Peyer's patch (tissue), 4 donors: ENCODE results near the gene NEK6. TPM values are rescaled to one million over a fixed set of nuclear protein-coding genes. Genes with fewer than 3 reads are reported as not detected.

Source experiments
- DNase-seq, 3 donors: peaks; one replicate each; pipeline ENCODE4 v3.0.0-alpha.2; 2017 to 2019
- H3K27ac ChIP-seq, 4 donors: fragments of 200-600 bp; sonication (generic); one replicate each; pipeline ENCODE4 v1.5.1; 2016 to 2019
- H3K27me3 ChIP-seq, 2 donors: fragments of 200-600 bp; sonication (generic); one replicate each; pipeline ENCODE4 v1.5.1; 2019
- H3K36me3 ChIP-seq, 3 donors: fragments of 200-600 bp; sonication (generic); one replicate each; pipeline ENCODE4 v1.5.1; 2016 to 2019
- H3K4me1 ChIP-seq, 4 donors: fragments of 200-600 bp; sonication (generic); one replicate each; pipeline ENCODE4 v1.5.1; 2016 to 2019
- H3K4me3 ChIP-seq, 4 donors: fragments of 200-600 bp; sonication (generic); 1 replicate in 3 of 4; 2 replicates in 1 of 4; pipeline ENCODE4 v1.5.1; 2016 to 2019; ENCODE audit warnings: mild to moderate bottlenecking in 1 of 4
- H3K9me3 ChIP-seq, 4 donors: fragments of 200-600 bp; sonication (generic); one replicate each; pipeline ENCODE4 v1.5.1; 2016 to 2019; ENCODE audit warnings: mild to moderate bottlenecking in 1 of 4
- CTCF ChIP-seq, 6 experiments: fragments of 450-650 bp in 4 of 6; fragments of 200-600 bp in 2 of 6; sonication (generic) in 1 of 6; IDR thresholded peaks; one replicate each; pipeline ENCODE4 v1.5.1; 2017 to 2019; ENCODE audit warnings: antibody characterized with exemption in 6 of 6, mild to moderate bottlenecking in 3 of 6, moderate library complexity in 1 of 6
- POLR2A ChIP-seq, 2 donors: fragments of 450-650 bp; IDR thresholded peaks; one replicate each; pipeline ENCODE4 v1.5.1; 2017; ENCODE audit warnings: antibody characterized with exemption in 2 of 2, mild to moderate bottlenecking in 2 of 2, moderate library complexity in 2 of 2
- total RNA-seq, 4 donors: library from RNA; depleted of rRNA; stranded (reverse); fragments of >200 nt; gene quantifications; one replicate each; pipeline ENCODE4 v1.1.0, GENCODE V29; 2016

NEK6 gene
- total RNA-seq, 4 donors from 2014 or later, result 38.4 to 77.6 (median 46.9) TPM

GRCh38 chr9:124363326-124364096 lies 105.8 kb downstream of the NEK6 start:
- no peak for TF ChIP-seq POLR2A (IDR thresholded peaks at IDR 0.05)
- no peak for TF ChIP-seq CTCF (IDR thresholded peaks at IDR 0.05)
- Histone ChIP-seq H3K27ac (no peak overlapping the region), H3K4me3 (no peak overlapping the region), H3K36me3 (peaks cover 0 to 8% (median 0%) of the 10 kb centered on the region in 3 donors), H3K4me1 (no peaks in the 10 kb centered on the region), H3K27me3 (no peaks in the 10 kb centered on the region), H3K9me3 (no peaks in the 10 kb centered on the region)
- DNase-seq, result no peak

GRCh38 chr9:124364141-124364540 lies 106.4 kb downstream of the NEK6 start:
- no peaks in the 10 kb centered on the region for H3K9me3 ChIP-seq
- TF ChIP-seq POLR2A (IDR thresholded peaks at IDR 0.05), result no peak
- no peak for TF ChIP-seq CTCF (IDR thresholded peaks at IDR 0.05)
- H3K4me3 ChIP-seq, result no peak overlapping the region
- no peak for DNase-seq
- H3K36me3 ChIP-seq, result peaks cover 0 to 8% (median 0%) of the 10 kb centered on the region in 3 donors
- H3K27me3 ChIP-seq, result no peaks in the 10 kb centered on the region
- H3K27ac ChIP-seq, result no peak overlapping the region
- H3K4me1 ChIP-seq, result no peaks in the 10 kb centered on the region

- no peaks in the 10 kb centered on the region for H3K27me3 ChIP-seq
- H3K9me3 ChIP-seq, result no peaks in the 10 kb centered on the region
- H3K36me3 ChIP-seq, result peaks cover 0 to 8% (median 0%) of the 10 kb centered on the region in 3 donors
- no peak for DNase-seq
- TF ChIP-seq POLR2A (IDR thresholded peaks at IDR 0.05) (no peak), CTCF (IDR thresholded peaks at IDR 0.05) (no peak)
- H3K4me3 ChIP-seq, result no peak overlapping the region
- no peaks in the 10 kb centered on the region for H3K4me1 ChIP-seq
- no peak overlapping the region for H3K27ac ChIP-seq
Measured at GRCh38 chr9:124365036-124365435, 107.3 kb downstream of the NEK6 start.

GRCh38 chr9:124366476-124367220 lies 108.9 kb downstream of the NEK6 start:
- H3K4me1 ChIP-seq, result no peaks in the 10 kb centered on the region
- H3K4me3 ChIP-seq, result no peak overlapping the region
- H3K27ac ChIP-seq, result no peak overlapping the region
- TF ChIP-seq POLR2A (IDR thresholded peaks at IDR 0.05), result no peak
- no peak for TF ChIP-seq CTCF (IDR thresholded peaks at IDR 0.05)
- H3K27me3 ChIP-seq, result no peaks in the 10 kb centered on the region
- no peaks in the 10 kb centered on the region for H3K9me3 ChIP-seq
- DNase-seq, result no peak
- H3K36me3 ChIP-seq, result peaks cover 0 to 8% (median 0%) of the 10 kb centered on the region in 3 donors

GRCh38 chr9:124368692-124369091 lies 110.9 kb downstream of the NEK6 start:
- TF ChIP-seq CTCF (IDR thresholded peaks at IDR 0.05) (no peak), POLR2A (IDR thresholded peaks at IDR 0.05) (no peak)
- Histone ChIP-seq H3K9me3 (no peaks in the 10 kb centered on the region), H3K4me3 (no peak overlapping the region), H3K4me1 (no peaks in the 10 kb centered on the region), H3K27ac (no peak overlapping the region), H3K36me3 (peaks cover 0 to 4% (median 0%) of the 10 kb centered on the region in 3 donors), H3K27me3 (no peaks in the 10 kb centered on the region)
- DNase-seq, result no peak
